Iris pigment epithelial cell (primary cell): ENCODE data around the gene DSTN.
A peak's percentile ranks its signal among the peaks of the same experiment; 100 is the strongest.

Experiments
- DNase-seq: peaks from one replicate; pipeline ENCODE4 v3.0.0-alpha.2; 2011; ENCODE audit warnings: low read depth

Gene DSTN

DNA sequence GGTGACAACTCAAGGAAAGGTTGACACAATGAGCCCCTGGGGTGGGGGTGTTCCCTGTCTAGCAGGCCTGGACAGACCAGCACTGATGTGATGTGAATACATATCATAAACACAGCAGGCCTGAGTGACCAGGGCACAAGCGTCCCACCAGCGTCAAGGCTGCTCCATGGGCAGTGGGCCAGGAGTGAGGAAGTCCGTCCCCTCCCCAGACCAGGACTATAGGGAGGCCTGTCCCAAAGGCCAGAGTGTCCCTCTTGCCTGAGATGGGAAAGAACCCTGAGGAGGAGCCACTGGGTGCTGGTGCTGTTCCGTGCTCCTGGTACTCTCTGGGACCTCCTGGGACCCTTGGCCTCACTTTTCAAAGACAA lies 67.5 kb downstream of the DSTN start:
- no peak for DNase-seq

DNA sequence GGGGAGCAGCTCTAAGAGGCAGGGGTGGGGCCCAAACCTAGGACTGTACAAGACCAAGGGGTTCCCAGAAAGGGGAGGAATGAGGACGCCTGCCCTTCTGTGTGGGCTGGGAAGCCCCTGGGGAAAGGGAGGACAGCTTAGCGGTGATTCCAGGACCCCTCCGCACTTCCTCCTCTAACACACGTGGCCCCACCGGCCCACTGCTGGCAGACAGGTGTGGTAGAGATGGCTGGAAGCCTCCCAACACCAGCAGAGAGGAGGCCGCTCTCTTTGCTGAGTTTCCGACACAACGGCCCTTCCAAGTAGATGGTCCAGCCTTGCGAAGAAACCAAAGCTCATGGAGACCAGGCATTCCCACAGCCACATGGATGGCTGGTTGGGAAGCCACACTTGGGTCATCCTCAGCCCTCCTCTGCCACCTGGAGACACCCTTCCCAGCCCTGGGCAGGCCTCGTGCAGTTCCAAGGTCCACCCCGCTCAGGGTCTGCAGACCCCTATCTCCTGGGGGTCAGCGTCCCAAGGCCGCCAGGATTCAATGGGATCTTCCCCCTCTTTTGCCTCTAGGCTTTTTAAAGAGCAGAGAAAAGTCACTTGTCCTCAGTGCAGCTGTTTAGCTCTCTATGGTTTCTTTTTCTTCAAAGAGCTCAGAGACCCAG lies 68.2 kb downstream of the DSTN start:
- DNase-seq, result no peak

DNA sequence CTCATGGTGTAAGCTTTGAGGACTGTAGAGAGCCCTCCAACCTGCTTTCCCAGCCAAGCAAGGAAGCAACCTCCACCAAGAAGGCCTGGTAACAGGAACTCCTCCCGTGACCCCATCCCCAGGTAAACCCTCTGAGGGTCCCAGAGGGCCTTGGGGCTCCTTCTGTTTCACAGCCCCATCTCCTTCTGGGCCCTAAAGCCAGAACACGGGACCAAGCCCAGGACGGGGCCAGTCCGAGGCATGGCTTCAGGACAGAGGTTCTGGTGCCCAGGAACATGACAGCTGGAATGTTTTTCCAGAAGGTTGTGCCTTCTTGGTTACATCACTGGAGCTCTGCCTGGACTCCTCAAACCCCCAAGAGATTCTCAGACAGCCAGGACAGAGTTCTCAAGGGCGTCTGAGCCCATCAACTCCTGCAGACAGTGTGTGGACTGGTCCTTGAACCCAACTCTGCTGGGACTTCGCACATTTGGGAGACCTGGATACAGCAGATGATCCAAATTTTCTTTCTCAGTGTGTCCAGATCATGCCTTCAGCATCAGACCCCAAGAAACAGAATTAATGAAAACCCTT lies 69.0 kb downstream of the DSTN start:
- no peak for DNase-seq

DNA sequence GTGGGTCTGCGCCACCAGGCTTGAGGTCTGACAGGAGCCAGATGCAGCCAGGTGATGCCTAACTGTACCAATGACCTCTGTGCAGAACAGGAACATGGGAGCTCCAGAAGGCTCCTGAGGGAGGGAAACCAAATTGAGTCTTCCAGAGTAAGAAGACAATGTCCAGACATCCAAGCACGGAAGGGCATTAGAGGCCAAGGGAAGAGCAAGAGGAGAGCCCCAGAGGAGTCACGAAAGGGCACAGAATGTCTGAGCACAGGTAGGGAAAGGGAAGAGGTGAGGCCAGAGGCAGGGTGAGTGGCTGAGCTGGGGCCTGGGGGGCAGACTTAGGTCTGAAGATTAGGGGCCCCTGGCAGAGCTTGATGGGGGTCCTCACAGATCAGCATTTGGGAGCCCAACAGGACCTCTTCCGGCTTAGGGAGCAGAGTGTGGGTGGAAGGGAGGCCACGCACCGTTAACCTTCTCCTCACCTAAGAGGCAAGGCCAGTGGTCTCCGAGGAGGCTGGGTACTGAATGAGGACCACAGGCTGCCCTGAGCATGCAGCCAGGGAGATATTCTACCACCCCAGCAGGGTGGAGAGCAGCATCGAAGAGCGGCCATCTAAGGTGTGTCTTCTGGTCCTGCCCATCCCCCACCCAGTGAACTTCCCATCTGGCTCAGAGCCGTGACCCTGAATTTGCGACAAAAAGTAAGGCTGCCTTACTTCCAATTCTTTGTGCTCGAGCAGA lies 70.4 kb downstream of the DSTN start:
- no peak for DNase-seq

DNA sequence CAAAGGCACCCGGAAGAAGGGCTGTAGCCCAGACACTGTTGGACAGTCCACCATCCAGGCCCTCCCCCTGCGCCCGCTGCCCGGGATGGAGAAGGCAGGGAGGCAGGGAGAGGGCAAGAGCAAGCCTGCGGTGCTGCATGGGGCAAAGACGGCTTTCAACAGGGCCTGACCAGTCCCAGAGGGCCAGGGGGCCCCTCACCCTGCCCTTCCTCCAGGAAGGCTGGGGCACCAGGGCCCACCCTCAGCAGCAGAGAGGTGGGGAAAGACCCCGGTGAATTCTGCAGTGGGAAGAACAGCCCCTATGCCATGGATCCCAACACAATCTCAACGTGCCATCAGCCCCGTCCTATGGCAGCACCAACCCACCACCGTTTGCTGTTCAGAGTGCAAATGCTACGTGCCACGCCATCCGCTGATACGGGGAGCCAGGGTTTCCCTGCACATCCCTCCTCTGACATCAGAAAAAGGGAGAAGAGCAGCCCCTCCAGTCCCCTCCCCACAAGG lies 71.1 kb downstream of the DSTN start:
- DNase-seq, result no peak

DNA sequence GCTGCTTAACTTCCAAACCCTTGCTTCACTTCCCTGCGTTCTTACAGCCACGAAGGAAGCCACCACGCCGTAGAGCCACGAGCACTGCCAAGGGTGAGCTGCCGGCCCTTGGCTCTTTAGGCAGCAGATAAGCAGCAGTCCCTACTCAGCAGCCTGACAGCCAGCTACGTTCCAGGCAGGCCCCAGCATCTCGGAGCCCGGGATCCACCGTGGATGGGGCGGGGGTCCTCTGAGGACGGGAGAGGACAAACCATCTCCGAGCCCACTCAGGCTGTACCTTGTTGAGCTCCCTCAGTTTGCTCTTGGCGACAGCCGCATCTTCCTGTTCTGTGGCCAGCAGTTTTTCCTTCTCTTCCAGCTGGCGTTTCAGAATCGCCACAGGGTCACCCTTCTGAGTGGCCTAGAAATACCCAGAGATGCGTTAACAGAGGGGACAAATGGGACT lies 71.7 kb downstream of the DSTN start:
- no peak for DNase-seq

DNA sequence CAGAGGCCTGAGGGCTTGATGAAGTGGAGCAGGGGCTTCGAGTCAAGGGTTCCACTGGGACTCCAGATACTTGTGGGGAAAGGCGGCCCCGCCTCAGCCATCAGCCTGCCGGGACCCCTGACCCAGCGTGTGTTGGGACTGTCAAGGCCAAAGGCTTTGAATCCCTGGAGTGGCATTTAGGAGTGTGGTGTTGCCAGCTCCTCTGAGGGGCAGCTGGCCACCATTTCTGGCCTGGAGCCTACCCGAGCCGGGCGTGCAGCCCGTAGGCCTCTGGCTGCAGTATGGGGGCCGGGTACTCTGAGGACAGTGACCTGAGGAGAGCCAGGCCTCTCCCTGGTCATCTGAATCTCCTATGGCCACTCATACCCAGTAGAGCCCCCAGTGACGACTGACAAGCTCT lies 72.1 kb downstream of the DSTN start:
- no peak for DNase-seq

DNA sequence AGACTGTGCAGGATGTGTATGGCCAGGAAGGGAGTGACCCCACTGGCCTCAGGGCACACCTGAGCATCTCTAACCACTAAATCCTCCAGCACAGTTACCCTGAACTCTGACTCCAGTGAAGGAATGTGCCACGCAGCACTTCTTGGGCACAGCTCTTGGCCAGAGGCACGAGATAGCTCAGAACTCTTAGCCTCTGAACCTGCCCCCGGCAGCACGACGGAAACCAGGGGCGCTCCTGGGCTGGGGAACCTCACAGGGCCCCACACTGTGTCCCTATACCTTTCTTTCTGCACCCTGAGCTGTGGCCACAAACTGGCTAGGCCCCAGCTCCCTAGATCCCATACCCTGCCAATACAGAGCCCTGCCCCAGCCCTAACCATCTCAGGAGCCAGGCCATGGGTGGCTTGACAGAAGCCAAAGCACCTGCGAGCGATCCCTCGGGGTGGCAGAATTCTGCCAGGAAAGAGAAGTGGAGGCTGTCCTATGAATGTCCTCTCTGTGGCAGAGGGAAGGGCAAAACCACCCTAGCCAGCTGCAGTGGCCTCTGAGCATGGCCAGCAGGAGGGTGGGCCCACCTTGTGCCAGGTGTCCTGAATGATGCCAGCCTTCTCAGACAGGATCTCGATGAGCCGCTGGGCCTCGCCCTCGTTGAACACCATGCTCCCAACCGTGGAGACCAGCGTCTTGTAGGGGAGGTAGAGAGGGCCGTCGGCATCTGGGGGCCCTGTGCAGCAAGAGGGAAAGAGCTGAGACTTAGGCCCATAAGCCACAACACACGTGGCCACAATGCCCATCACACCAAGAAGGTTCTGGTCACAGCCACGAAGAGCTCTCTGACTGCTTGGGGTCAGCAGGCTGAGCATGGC lies 72.8 kb downstream of the DSTN start:
- no peak for DNase-seq

DNA sequence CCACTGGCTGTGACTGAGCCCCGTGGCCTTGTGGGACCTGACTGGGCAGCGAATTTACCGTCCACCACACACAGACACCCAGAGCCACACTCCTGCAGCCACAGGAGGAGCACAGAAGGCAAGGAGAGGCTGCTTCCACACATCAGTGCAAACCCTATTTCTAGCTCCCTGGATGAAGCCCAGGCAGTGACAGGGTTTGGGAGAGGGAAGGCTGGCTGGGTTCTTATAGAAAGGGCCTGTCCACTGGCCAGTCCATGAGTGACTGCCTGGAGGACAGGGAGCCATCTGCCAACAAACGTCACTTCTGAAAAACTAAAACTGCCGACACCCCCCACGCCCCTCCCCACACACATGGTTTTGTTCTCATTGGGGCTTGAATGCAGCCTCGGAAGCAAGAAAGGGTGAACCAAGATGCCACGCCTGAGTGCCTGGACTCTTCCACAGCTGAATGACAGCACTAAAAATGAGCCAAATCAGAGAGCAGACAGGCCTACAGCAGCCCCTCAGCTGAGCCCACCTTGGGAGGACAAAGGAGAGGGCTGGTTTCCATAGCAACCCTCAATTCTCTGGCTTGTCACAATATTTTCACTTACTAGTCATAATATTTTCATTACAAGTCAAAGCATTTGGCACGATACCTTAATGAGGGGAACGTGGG lies 73.8 kb downstream of the DSTN start:
- no peak for DNase-seq

DNA sequence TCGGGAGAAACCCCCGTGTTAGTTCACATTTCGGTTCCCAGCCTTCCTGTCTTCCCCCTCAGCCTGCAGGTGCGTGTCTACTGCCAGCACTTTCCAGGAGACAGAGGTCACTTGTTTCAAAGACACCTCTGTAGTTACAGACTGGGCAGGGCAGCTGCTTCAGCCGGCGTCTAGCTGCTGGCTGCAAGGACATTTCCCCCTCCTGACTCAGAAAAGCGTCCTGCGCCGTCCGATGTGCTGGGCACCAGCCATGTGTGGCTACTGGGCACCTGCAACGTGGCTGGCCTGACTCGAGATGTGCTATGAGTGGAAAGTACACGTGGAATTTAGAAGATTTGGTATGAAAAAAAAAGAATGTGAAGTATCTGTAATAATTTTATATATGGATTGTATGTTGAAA lies 74.6 kb downstream of the DSTN start:
- DNase-seq, result no peak

DNA sequence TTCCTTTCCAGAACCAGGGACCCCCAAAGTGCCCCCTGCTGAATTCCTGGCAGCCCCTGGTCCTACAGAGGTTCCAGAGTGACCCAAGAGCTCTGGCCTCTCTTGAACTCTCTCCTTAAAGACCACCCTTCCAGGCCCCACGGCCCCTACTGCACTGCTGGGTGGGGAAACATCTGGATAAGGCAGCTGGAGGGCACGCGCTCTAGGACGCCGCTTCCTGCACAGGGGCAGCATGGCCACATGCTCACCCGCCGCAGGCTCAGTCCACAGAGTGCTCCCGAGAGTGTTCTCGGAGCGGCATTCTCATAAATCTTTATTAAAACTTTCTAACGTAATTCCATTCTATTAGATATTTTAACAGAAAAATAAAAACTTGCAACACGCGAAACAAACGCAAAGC lies 75.1 kb downstream of the DSTN start:
- no peak for DNase-seq

DNA sequence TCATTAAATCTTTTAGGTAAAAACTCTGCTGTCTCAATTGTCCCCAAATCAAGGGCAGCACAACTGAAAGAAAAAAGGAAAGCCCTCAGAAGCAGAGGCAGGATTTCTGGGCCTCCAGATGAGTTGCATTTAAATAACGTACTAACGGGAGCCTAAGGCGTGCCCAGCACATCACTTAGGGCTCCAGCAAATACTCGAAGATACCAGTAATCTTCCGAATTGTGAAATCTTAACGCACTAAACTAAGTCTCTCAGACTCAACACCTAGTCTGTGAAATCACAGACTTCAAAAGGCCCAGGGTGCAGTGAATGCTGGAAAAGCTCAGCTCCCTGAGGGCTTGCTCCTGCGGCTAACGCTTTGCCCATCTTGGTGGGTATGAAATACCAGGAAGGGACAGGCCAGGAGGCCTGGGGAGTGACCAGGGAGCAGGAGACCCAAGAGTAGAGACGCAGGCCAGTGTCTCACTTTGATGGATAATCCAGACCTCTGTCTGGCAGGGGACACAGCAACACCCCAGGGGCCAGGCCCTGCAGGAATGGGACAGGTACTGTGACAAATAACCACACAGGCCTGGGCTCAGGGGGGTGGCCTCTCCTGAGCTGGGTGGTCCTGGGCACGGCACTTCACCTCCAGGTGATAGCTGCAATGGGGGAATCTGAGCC lies 75.8 kb downstream of the DSTN start:
- DNase-seq, result peak; percentile 47

DNA sequence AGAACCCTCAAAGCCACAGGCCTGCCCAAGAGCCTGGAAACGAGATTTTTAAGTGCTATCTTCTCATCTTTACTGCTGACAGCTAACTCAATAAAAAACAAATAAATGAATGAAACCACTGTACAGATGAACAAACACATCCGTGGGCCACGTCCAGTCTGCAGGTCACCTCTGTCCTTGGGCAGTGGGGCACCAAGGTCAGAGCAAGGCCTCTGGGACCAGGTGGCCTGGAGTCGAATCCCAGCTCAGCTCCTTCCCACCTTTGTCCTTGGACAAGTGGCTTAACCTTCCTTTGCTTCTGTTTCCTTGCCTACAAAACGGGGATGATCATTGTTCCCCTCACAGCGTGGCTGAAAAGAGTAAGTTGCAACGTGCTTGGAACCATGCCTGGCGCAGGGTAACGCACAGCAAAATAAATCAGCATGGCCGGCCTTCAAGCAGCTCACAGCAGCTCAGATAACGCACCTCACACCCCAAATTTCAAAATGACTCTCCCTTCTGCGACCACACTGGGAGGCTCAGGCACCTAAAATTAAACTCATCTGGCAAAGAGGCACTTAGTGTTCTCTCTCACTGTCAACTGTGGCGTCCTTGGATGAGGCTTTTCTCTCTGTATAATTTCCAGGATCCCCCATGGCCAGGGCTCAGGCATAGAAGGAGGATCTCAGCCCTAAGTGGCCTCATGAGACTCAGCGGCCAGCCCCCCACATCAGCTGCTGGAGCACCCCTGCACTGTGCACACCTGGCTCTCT lies 76.5 kb downstream of the DSTN start:
- DNase-seq, result no peak

DNA sequence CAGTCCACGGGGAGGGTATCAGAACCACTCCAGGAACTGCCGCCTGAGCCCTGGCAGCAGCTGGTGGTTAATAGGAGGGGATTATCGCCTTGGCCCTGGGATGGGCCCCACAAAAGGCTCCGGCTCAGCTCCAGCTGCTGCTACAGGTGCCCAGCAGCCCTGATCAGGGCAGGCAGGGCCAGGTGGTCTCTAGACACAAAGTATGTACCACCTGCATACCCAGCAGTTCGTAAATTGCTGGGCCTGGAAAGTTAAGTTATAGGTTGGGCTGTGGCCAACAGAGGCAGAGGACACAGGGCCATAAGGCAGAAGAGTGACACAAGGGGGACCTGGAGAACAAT lies 77.1 kb downstream of the DSTN start:
- no peak for DNase-seq

DNA sequence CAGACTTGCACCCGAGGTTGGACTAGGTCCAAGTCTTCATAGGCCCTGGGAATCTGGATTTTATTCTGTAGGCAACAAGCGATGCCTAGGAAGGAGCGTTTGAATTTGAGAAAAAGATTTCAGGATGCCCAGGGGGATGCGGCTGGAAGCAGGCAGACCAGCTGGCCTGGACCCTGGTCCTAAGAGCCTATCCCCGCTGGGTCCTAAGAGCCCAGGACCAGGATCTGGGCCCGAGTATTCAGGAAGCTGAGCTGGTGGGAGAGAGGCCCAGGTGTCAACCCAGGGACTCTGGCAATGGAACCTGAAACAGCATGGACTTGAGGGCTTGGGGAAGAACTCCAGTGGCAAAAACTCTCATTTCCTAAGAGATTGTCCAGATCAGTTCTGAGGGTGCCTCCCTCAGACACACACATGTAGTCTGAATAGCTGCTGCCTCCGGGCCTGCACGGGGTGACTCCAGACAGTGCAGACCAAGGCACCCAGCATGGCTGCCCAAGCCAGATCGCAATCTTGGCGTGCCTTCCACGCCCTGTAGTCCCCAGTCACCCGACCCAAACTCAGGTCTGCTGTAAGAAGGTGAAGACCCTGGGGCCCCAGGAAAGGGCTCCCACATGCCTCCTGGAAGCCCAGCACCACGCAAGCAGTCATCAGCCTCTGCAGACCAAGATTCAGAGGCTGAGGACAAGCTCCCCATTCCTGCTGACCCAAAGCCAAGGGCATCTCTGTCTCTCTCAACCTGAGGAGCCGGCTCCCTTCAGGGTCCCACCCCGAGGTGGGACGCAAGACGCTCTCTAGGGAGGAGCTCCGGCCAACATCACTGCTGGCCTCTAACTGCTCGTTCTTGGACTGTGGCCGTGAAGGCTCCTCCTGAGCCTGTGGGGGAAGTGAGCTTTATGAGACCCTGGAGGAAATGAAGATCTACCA lies 77.8 kb downstream of the DSTN start:
- DNase-seq, result no peak

DNA sequence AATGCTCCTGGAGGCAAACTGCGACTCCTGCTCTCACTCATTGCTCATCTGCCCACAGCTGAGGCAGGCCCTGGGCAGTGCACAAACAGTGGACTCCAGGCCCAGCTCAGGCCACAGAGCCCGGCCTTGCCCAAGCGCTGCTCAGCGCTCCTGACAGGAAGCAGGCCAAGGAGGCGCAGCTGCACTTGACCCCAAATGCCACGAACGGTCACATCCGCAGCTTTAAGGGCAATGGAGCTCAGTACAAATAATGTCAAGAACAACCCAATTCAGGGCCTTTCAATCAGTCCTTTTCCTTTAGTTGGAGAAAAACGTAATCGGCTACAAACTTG lies 78.4 kb downstream of the DSTN start:
- DNase-seq, result no peak

DNA sequence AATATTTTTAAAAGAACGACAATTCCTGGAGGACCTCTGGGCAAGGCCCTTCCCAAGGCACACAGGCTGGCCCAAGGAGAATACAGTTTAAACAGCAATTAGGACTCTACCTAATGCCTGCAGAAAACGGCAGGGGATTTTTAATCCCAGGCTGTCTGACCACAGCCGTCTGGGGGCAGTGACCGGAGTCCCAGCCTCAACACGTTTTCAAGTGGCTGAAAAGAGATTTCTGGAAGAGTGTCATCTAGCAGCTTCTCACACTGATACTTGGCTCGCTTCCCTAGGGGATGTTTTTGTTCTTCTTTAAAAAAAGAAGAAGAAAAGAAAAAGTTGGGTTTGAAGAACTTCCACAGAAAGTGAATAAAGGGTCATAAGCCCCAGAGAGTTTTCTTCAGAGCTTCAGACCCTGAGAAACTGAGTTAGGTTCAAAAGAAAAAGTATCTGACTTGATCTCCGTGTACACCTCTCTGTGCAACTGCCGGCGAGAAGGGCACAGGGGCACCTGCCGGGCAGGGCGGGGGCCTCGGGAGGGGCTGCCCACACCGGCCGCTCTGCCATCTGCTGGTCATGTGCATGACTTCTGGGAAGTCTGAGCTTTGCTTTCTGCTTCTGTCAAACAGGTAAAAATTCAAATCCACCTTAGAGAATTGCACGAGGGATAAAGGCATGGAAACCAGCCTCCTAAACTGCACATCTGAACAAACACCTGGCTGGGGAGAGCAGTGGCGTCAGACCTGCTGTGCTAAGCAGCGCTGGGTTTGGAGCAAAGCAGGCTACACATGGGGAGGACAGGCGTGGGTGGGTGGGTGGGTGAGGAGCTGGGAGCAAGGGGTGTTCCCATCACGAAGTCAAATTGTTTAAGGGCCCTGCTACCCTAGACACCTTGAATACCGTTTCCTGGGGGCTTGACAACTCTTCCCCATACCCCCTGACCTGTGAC lies 79.2 kb downstream of the DSTN start:
- DNase-seq, result no peak

DNA sequence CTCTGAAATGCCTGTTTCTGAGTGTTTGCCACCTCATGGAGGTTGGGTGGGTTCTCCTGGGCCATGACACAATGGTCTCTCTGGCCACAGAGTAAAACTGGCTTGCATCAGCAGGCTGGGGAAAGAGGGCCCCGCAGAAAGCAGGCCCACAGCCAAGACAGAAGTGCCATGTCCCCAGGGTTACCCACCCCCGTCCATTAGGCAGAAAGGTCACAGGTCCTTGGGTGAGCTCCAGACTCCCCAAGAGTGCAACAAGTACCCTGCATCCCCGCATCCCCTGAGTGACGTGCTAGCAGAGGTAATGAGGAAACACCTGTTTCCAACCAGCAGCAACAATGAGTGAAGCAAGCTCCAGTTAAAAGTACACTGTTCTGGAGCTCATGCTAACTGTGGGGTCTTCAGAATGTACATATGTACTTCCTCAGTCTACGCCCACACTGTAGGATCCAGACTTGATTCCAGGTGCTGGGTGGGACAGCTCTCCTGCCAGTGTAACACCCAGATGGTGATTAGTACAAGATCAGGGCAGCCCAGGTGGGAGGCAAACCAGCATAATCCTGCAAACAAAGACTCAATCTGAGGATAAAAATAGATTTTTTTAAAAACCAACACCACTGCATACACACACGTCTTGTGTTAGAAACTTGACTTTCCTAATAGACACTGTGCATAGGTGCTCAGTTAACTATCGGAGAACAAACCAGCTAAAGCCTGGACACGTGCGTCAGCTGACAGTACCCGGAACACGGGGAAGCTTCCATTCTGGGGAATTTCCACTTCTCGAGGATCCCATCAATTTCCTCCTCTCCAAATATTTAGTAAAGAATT lies 80.6 kb downstream of the DSTN start:
- DNase-seq, result no peak
